Measurements from ENCODE around the gene UBAP2.

Gene UBAP2

DNA sequence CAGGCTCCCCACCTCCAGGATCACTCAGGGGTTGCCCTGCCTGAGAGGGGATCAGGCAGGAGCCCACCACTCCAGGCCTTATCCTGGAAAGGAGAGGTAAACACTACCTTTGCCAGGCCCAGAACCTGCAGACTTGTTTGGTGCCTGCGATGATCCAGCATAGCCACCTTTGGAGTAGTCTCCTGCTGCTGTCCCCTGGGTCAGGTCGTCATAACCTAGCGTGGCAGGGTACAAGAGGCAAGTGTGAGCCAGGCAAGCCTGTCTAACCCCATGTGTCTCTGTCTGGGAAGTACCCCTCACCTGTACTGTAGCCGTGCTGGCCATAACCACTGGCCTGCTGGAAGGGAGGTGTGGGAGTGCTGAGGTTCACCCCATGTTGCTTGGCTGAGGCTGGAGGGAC is 125.6 kb downstream of the UBAP2 start:
- H3K4me3 ChIP-seq (ENCODE audit: low read length): no peak overlapping the region
- TF ChIP-seq, protein P1, sequence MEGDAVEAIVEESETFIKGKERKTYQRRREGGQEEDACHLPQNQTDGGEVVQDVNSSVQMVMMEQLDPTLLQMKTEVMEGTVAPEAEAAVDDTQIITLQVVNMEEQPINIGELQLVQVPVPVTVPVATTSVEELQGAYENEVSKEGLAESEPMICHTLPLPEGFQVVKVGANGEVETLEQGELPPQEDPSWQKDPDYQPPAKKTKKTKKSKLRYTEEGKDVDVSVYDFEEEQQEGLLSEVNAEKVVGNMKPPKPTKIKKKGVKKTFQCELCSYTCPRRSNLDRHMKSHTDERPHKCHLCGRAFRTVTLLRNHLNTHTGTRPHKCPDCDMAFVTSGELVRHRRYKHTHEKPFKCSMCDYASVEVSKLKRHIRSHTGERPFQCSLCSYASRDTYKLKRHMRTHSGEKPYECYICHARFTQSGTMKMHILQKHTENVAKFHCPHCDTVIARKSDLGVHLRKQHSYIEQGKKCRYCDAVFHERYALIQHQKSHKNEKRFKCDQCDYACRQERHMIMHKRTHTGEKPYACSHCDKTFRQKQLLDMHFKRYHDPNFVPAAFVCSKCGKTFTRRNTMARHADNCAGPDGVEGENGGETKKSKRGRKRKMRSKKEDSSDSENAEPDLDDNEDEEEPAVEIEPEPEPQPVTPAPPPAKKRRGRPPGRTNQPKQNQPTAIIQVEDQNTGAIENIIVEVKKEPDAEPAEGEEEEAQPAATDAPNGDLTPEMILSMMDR (conservative IDR thresholded peaks at IDR 0.05; ENCODE audit: low read length): no peak
- DNase-seq (ENCODE audit: low read depth): no peak

- DNase-seq (ENCODE audit: low read depth): no peak
- TF ChIP-seq, protein P1 (conservative IDR thresholded peaks at IDR 0.05; ENCODE audit: low read length): peak; percentile 67
- H3K4me3 ChIP-seq (ENCODE audit: low read length): no peak overlapping the region
Measured at GRCh38 chr9:33921967-33922895, 126.5 kb downstream of the UBAP2 start.

DNA sequence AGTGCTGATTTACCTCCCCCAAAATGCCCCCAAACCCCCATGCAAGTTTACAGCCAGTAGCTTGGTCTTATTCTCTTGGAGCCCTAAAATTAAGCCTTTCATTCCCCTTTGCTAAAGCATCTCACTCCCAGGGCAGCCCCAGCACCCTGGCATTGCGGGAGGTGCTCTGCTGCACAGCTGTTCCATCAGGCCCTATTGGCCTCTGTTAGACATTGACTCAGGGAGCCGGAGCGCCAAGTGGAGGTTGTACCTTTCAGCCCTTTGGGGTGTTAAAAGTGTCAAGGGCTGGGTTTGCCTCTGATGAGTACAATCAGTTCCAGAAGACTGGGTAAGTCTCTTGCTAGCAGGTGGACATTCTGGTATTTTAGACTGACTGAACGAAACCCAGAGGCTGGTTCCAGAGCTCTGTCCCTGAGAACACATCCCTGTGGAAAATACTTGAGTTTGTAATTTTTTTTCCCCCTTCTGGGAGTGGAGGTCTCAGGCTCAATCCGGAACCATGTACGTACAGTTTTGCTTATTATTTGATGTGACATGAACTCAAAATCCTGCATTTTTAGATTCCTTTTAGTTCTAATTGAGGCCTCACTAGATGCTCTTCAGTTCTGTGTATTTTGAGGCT is 129.3 kb downstream of the UBAP2 start:
- H3K4me3 ChIP-seq (ENCODE audit: low read length): no peak overlapping the region
- no peak for DNase-seq (ENCODE audit: low read depth)
- TF ChIP-seq, protein P1 (conservative IDR thresholded peaks at IDR 0.05; ENCODE audit: low read length): no peak

- TF ChIP-seq, protein P1 (conservative IDR thresholded peaks at IDR 0.05; ENCODE audit: low read length): no peak
- DNase-seq (ENCODE audit: low read depth): no peak
- no peak overlapping the region for H3K4me3 ChIP-seq (ENCODE audit: low read length)
Measured at GRCh38 chr9:33917036-33917435, 131.7 kb downstream of the UBAP2 start.

DNA sequence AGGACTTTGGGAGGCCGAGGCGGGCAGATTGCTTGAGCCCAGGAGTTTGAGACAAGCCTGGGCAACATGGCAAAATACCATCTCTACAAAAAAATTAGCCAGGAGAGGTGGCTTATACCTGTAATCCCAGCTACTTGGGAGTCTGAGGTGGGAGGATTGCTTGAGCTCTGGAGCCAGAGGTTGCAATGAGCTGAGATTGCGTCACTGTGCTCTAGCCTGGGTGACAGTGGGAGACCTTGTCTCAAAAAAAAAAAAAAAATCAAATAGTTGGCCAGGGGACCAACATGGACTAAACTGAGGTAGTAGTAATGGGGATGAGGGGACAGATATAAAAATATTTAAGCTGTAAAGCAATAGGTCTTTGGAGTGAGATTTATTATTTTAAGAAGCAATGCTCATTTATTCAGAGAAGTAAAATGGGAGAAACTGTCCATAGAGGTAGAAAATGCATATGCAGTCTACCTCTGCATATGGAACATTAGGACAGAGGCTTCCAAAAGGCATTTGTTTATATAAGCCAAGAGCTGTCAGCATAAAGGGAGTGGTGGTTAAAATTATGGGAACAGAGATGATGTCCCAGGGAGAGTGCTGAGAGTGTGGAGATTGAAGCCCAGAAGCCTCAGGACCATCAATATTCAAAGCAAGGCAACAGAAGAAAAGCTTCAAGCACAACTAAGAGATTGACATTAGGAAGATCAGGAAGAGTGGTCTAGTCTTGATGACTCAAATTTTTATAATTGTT is 133.6 kb downstream of the UBAP2 start:
- H3K4me3 ChIP-seq (ENCODE audit: low read length): no peak overlapping the region
- no peak for DNase-seq (ENCODE audit: low read depth)
- TF ChIP-seq, protein P1 (conservative IDR thresholded peaks at IDR 0.05; ENCODE audit: low read length): no peak

DNA sequence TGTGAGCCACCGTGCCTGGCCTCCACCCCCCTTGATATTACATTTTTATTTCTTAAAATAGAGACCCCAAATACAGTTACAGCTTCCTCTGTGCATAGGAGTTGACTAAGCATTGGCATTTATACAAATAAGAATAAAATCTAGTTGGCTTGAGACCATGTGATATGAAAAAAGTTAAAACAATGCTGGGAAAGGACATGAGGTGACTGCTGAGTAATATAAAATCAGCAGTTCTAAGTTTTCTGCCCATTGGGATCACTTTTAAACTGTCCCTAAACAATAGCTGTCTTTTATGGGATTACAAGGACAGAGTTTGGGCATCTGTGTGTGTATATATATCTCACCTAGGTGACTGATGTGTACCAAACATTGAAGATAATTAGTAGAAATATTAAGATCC is 135.1 kb downstream of the UBAP2 start:
- H3K4me3 ChIP-seq (ENCODE audit: low read length): no peak overlapping the region
- TF ChIP-seq, protein P1 (conservative IDR thresholded peaks at IDR 0.05; ENCODE audit: low read length): no peak
- DNase-seq (ENCODE audit: low read depth): no peak
